GM15510 (cell line): ENCODE results near the gene KIAA1671.

Experiments used
- POLR2A ChIP-seq: IDR thresholded peaks from 3 replicates; pipeline ENCODE4 v1.6.1; 2011; ENCODE audit warnings: borderline replicate concordance; ENCODE audit not compliant: insufficient read length; ENCODE audit errors: extremely low read depth

Gene KIAA1671

DNA sequence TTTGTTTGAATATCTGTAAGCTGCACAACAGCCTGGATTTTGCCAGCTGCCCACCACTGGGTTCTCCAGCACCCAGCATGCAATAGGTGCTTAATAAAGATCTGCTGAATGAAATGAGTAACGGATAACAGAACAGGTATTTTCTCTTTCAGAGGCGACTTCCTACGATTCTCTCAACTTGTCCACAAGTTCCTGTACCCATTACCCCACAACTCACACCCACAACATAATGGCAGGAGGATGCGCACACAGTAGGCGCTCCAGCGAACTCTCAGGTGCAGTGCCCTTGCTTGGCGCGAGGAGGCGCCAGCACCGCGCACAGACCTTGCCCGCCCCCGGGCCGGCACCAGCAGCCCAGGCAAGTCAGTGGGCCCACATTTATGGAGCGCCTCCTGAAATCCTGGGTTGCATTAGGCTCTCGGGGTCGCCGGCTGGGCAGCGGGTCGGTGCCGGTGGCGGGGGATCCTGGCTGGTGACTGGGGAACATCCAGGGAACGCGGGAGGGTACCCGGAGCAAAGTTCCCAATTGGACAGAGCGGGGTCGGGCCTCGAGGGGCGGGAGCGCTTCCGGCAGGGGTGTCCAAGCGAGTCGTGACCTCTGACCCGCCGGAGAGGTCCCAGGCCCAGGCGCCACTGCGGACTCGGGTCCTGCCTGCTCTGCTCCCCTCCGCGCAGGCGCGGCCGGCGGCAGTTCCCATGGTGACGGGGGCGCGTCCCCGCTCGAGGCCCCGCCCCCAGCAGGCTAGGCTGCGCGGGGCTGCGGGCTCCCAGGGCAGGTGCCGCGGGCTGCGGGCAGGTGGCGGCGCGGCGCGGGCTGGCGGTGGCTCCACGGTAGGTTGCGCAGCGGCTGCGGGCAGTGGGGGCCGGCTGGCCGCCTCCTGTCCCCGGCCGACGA, at the start of gene KIAA1671:
Gene KIAA1671, plus strand, starts transcription at position 775 of the 895 bp plus-strand sequence. CDS start 75,284 bp downstream, outside the sequence.
- TF ChIP-seq POLR2A = no peak

DNA sequence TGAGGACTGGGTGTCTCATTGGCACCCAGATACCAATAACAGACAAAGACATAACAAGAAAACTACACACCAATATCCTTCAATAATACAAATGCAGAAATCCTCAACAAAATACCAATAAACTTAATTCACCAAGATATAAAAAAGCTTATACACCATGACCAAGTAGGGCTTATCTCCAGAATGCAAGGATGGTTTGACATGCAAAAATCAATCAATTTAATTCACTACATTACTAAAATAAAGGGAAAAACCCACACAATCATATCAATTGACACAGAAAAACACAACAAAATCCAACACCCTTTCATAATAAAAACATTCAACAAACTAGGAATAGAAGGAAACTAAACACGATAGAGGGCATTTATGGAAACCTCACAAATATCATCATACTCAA, 46.6 kb upstream of the KIAA1671 start:
- no peak for TF ChIP-seq POLR2A

DNA sequence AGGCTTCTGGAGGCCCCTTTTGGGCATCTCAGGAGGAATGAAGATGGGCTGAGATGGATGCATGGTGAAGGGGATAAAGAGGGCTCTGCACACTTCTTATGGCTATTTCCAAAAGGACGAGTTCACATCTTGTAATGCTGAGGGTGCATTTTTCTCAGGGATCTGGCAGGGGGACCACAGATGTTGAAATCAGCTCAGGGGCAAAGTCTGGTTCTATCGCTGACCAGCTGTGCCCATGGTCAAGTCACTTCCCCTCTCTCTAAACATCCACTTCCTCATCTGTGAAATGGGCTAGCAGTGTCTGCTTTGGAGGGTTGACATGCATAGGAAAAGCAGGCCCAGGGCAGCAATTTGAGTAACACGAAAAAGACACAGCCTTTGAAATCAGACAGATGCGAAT, 32.5 kb upstream of the KIAA1671 start:
- no peak for TF ChIP-seq POLR2A

DNA sequence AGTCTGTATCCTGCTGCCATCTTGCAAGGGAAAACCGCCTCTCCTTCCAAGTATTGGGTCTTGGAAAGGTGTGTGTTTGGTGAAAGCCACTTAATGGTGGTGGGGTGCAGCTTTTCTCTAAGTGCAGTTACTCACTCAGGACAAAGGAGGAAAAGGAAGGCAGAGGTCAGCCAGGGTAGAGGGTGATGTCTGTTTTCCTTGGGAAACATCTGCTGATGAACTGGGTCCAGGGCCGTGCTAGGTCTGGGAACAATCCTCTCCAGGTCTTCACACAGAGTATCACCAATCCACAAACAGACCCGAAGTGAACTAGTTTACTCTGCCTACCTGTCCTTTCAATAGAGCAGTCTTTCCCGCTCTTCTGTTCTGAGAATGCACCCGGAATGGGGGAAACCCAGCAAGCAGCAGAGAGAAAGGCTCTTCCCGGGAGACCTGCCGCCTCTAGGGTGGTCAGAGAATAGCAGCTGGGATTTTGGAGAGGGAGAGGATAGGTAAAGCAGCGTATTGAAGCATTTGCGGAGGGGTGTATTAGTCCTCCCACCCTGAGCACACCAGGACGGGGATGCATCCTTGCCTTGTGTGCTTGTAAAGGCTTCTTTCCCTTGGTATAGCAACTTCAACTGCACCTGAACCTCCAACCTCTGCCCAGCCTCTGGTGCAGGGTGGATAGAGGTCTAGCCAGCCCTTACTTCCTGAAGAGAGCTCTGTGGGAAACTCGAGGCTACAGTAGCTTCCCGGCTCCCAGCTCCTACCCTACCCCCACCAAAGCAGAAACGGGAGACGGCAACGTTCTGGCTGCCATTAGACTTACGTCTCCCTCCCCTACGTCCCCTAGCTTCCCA, 26.7 kb upstream of the KIAA1671 start:
- no peak for TF ChIP-seq POLR2A

DNA sequence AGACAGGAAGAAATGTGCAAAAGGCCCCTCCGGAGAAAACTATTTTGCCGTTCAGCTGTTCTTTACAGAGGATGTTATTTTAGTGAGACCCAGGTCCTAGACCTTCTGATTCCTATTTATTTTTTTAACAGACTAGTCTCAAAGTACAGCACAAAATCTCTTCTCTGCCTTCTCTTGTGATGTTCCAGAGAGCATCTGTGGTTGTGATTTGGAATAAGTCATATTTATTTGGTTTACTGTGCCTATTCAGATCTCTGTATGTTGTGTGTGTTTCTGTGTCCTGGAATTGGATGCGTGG, 26.1 kb upstream of the KIAA1671 start:
- no peak for TF ChIP-seq POLR2A

DNA sequence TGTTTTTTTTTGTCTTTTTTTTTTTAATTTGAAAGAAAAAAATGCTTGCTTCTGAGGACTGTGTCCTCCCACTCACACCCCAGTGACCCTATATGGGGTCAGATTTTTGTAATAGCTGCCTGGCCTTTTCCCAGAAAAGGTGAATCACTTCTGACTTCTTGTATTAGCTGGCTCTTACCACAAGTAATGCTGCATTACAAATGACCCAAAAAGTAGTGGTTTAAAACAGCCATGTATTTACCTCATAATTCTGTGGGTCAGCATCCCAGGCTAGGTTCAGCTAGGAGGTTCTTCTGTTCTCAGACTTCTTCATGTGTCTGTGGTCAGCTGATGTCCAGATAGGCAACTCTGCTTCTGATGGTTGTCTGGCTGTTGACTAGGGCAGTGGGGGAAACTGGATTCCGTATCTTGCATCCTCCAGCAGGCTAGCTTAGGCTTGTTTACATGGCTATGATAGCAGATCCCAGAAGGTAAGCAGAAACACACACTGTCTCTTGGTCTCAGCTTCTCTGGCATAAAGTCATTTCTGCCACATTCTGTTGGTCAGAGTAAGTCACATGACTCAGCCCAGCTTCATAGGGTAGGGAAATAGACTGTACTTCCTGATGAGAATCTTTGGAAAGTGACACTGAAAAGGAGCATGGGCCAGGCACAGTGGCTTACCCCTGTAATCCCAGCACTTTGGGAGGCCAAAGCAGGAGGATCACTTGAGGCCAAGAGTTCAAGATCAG, 25.5 kb upstream of the KIAA1671 start:
- no peak for TF ChIP-seq POLR2A

DNA sequence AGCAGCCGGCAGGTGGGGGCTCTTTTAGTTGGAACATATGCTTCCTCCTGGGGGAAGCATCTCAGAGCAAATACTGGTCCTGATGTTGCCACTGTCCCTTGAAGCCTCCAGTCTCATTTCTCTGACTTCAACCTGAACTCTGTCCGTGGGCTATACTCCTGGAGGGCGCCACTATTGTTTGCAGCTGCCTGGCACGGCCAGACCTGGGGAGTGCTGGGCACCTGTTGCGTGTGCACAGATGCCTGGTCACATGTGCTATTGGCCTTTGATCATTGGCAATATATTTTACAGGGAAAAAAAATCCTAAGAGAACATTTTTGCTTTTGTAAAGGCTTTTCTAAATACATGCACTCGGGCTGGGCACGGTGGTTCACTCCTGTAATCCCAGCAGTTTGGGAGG, 24.2 kb upstream of the KIAA1671 start:
- TF ChIP-seq POLR2A = no peak

DNA sequence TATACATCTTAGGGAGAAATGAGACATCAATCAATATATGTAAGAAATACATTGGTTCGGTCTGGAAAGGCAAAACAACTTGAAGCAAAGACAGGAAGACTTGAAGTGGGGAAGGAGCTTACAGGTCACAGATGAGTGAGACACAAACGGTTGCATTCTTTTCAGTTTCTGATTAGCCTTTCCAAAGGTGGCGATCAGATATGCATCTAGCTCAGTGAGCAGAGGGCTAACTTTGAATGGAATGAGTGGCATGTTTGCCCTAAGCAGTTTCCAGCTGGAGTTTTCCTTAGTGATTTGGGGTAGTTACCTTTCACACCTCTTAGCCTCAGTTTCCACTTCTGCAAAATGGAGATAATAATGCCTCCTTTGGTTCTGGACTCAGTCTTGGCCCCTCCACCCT, 21.8 kb upstream of the KIAA1671 start:
- TF ChIP-seq POLR2A = no peak

DNA sequence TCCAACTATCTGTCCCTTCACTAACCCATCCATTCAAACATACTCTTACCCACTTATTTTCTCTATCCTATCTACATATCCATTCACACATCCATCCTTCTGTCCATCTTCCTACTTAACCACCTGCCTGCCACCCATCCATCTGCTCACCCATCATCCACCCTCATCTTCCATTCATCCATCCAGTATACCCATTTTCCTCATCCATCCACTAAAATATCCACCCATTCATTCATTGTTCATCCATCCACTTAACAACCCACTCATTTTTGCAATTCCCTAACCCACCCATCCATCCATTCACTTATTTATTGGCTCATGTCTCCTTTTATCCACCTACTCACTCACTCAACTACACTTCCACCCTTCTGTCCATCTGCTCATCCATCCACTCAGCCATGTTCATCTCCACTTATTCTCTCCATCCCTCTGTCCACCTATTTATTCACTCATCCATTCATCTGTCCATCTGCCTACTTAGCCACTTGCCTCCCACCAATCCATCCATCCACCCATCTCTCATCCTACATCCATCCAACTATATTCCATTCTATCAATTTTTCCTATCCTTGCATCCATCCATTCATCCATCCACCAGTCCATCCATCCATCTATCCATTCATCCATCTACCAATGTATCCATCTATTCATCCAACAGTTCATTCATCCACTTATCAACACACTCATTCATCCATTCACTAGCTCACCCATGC, 16.6 kb upstream of the KIAA1671 start:
- TF ChIP-seq POLR2A = no peak

DNA sequence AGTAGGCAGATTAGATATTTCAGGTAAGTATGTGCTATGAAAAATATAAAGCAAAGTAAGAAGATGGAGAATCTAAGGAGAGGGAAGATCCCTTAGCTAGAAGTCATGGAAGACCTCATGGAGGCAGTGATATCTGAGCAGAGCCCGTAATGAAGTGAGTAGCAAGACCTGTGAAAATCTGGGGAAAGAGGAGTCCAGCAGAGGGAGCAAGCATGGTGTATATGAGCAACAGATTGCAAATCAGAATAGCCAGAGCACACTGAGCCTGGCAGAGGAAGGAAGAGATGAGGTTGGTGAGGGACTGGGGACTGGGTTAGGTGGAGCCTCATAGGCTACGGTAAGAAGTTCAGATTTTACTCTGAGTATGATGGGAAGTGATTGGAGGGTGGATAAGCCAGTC, 15.4 kb upstream of the KIAA1671 start:
- TF ChIP-seq POLR2A = no peak

DNA sequence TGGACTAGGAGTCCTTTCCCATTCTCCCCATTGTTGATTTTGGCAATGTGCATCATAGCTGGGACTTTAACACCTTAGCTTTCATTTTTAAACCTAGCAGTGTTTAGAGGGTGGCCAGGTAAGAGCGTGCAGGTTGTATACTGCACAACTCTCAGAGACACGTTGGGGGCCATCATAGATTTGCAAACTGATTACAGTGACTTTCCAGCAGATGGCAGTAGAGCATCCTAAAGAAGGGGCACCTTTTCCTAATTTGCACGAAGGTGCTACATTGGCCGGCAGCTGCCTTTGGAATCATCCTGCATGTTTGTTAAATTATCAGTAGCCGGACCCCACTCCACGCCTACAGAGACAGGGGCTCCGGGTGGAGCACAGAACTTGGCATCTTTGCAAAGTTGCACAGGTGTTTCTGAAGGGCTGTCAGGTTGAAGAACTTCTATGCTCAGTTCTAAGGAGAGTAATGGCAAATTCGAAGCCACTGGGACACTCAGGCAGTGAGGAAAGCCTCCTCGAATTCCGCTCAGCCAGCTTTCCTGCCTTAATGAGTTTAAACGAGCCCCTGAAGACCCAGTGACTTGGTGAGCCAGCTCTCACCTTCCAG, 13.7 kb upstream of the KIAA1671 start:
- TF ChIP-seq POLR2A = no peak

DNA sequence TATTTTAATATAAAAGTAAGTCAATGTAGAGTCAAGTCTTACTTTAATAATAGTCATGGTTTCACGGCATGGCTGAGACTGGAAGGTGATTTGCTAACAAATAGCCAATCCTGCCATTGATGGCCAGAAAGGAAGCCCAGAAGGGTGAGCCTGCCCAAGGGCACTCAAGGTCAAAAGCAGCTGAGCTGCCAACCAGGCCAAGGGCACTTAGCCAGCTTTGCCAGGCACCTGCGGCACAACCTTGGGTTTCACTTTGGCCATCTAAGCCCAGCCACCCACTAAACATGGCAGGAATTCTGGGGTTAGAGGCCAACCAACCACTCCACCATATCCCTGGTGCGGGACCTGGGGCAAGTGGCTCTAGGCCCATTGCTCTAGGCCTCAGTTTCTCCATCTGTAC, 10.2 kb upstream of the KIAA1671 start:
- no peak for TF ChIP-seq POLR2A

DNA sequence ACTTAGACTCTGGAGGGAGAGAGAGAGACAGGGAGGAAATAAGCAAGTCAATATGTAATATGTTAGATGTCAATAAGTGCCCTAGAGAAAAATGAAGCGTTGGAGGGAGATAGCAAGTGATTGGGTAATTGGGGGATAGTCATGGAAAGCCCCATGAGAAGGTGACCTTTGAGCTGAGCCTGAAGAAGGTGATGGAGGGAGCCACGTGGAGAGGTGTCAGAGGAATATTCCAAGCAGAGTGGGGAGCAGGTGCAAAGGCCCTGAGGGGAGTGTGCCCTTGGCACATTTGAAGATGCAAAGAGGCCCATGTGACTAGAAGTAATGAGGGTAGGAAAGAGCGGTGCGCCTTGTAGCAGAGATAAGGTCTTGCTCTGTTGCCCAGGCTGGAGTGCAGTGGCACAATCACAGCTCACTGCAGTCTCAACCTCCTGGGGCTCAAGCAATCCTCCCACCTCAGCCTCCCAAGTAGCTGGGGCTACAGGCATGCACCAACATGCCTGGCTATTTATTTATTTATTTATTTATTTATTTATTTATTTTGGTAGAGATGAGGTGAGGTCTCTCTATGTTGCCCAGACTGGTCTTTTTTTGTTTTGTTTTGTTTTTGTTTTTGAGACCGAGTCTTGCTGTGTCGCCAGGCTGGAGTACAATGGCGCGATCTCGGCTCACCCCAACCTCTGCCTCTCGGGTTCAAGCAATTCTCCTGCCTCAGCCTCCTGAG, 8.1 kb upstream of the KIAA1671 start:
- TF ChIP-seq POLR2A = no peak
